Parathyroid adenoma (tissue), 2 donors: ENCODE results near the gene LMOD1.

Source experiments
- H2AFZ ChIP-seq: fragments of 300-600 bp; sonication (generic); one replicate; pipeline ENCODE4 v1.7.0; 2017; ENCODE audit warnings: antibody characterized with exemption, mild to moderate bottlenecking
- H3K27ac ChIP-seq: fragments of 300-600 bp; sonication (generic); one replicate; pipeline ENCODE4 v1.7.0; 2017
- H3K27me3 ChIP-seq: fragments of 300-600 bp; sonication (generic); one replicate; pipeline ENCODE4 v1.7.0; 2017; ENCODE audit warnings: low read length; ENCODE audit not compliant: control insufficient read depth, insufficient read depth
- H3K36me3 ChIP-seq: fragments of 300-600 bp; sonication (generic); one replicate; pipeline ENCODE4 v1.7.0; 2017; ENCODE audit warnings: low read length; ENCODE audit not compliant: control insufficient read depth, insufficient read depth
- H3K4me1 ChIP-seq: fragments of 300-600 bp; sonication (generic); one replicate; pipeline ENCODE4 v1.7.0; 2017; ENCODE audit warnings: control low read depth
- H3K4me2 ChIP-seq: fragments of 300-600 bp; sonication (generic); one replicate; pipeline ENCODE4 v1.7.0; 2017; ENCODE audit warnings: low read length
- H3K4me3 ChIP-seq: fragments of 300-600 bp; sonication (generic); one replicate; pipeline ENCODE4 v1.7.0; 2017; ENCODE audit warnings: low read depth, low read length
- H3K79me2 ChIP-seq: fragments of 300-600 bp; sonication (generic); one replicate; pipeline ENCODE4 v1.7.0; 2017; ENCODE audit warnings: control low read depth
- H3K9ac ChIP-seq: fragments of 300-600 bp; sonication (generic); one replicate; pipeline ENCODE4 v1.7.0; 2017; ENCODE audit warnings: mild to moderate bottlenecking
- H3K9me3 ChIP-seq: fragments of 300-600 bp; sonication (generic); one replicate; pipeline ENCODE4 v1.7.0; 2017; ENCODE audit warnings: low read length; ENCODE audit not compliant: control insufficient read depth
- CTCF ChIP-seq: fragments of 300-600 bp; sonication (generic); IDR thresholded peaks from one replicate; pipeline ENCODE4 v1.7.0; 2017; ENCODE audit warnings: antibody characterized with exemption, mild to moderate bottlenecking
- donor health status: primary hyperparathyroidism.

LMOD1 gene

GRCh38 chr1:201894343-201895119, 51.8 kb downstream of the LMOD1 start:
- no peak overlapping the region for H3K4me2 ChIP-seq
- no peaks in the 10 kb centered on the region for H3K27me3 ChIP-seq
- H3K9ac ChIP-seq: no peak overlapping the region
- no peak overlapping the region for H3K4me3 ChIP-seq
- no peak overlapping the region for H3K27ac ChIP-seq
- TF ChIP-seq CTCF: no peak
- H2AFZ ChIP-seq: no peak overlapping the region
- no peaks in the 10 kb centered on the region for H3K79me2 ChIP-seq
- no peaks in the 10 kb centered on the region for H3K4me1 ChIP-seq
- H3K36me3 ChIP-seq: no peaks in the 10 kb centered on the region
- H3K9me3 ChIP-seq: no peaks in the 10 kb centered on the region

GRCh38 chr1:201893431-201893830, 52.9 kb downstream of the LMOD1 start:
- no peaks in the 10 kb centered on the region for H3K36me3 ChIP-seq
- no peaks in the 10 kb centered on the region for H3K27me3 ChIP-seq
- no peak overlapping the region for H3K9ac ChIP-seq
- H3K4me3 ChIP-seq: no peak overlapping the region
- H3K79me2 ChIP-seq: no peaks in the 10 kb centered on the region
- H2AFZ ChIP-seq: no peak overlapping the region
- H3K9me3 ChIP-seq: no peaks in the 10 kb centered on the region
- no peak for TF ChIP-seq CTCF
- H3K4me1 ChIP-seq: no peaks in the 10 kb centered on the region
- H3K4me2 ChIP-seq: no peak overlapping the region
- no peak overlapping the region for H3K27ac ChIP-seq

- Histone ChIP-seq H3K9ac (no peak overlapping the region), H3K27ac (no peak overlapping the region), H3K4me1 (peaks cover 2% of the 10 kb centered on the region), H2AFZ (no peak overlapping the region), H3K79me2 (no peaks in the 10 kb centered on the region), H3K4me2 (no peak overlapping the region), H3K27me3 (no peaks in the 10 kb centered on the region), H3K9me3 (no peaks in the 10 kb centered on the region), H3K4me3 (no peak overlapping the region), H3K36me3 (no peaks in the 10 kb centered on the region)
- TF ChIP-seq CTCF: no peak
Measured at GRCh38 chr1:201892211-201892610, 54.1 kb downstream of the LMOD1 start.

- Histone ChIP-seq H3K9me3 (no peaks in the 10 kb centered on the region), H3K4me3 (no peak overlapping the region), H3K4me2 (no peak overlapping the region), H2AFZ (no peak overlapping the region), H3K79me2 (no peaks in the 10 kb centered on the region), H3K27me3 (no peaks in the 10 kb centered on the region), H3K36me3 (no peaks in the 10 kb centered on the region), H3K9ac (no peak overlapping the region), H3K27ac (no peak overlapping the region), H3K4me1 (peaks cover 2% of the 10 kb centered on the region)
- no peak for TF ChIP-seq CTCF
Measured at GRCh38 chr1:201891451-201892045, 54.8 kb downstream of the LMOD1 start.
